ENCODE measurements around the gene PIK3CD.
"Not testable (repeated sequence)": the region's sequence is repeated elsewhere in the genome, so short reads cannot be mapped to it uniquely, and the experiment has no call there.

The PIK3CD gene

GRCh38 chr1:9654834-9655723 lies 3.5 kb downstream of the PIK3CD start:
- DNase-seq: peak; percentile 48 to 63

GRCh38 chr1:9655836-9656235 lies 4.3 kb downstream of the PIK3CD start:
- no peak for DNase-seq

- DNase-seq: peak in 1 of 2 donors; percentile 25
Measured at GRCh38 chr1:9657521-9658032, 6.0 kb downstream of the PIK3CD start.

GRCh38 chr1:9658199-9658598 lies 6.7 kb downstream of the PIK3CD start:
- DNase-seq: peak in 1 of 2 donors; percentile 23

- no peak for DNase-seq
Measured at GRCh38 chr1:9659328-9659727, 7.8 kb downstream of the PIK3CD start.

GRCh38 chr1:9663257-9663656 lies 11.7 kb downstream of the PIK3CD start:
- no peak for DNase-seq

GRCh38 chr1:9665193-9665592 lies 13.7 kb downstream of the PIK3CD start:
- no peak for DNase-seq

GRCh38 chr1:9668080-9668479 lies 16.5 kb downstream of the PIK3CD start:
- no peak for DNase-seq

GRCh38 chr1:9670085-9670484 lies 18.6 kb downstream of the PIK3CD start:
- DNase-seq: no peak

- no peak for DNase-seq
Measured at GRCh38 chr1:9671377-9672140, 20.0 kb downstream of the PIK3CD start.

GRCh38 chr1:9672444-9672843 lies 20.9 kb downstream of the PIK3CD start:
- DNase-seq: no peak

- DNase-seq: no peak
Measured at GRCh38 chr1:9675393-9675792, 23.9 kb downstream of the PIK3CD start.

GRCh38 chr1:9676128-9676527 lies 24.6 kb downstream of the PIK3CD start:
- not testable (repeated sequence) for DNase-seq

- DNase-seq: no peak
Measured at GRCh38 chr1:9676815-9677393, 25.4 kb downstream of the PIK3CD start.

- DNase-seq: no peak
Measured at GRCh38 chr1:9680091-9680490, 28.6 kb downstream of the PIK3CD start.

- no peak for DNase-seq
Measured at GRCh38 chr1:9680828-9681227, 29.3 kb downstream of the PIK3CD start.

GRCh38 chr1:9684801-9685200 lies 33.3 kb downstream of the PIK3CD start:
- DNase-seq: no peak

- DNase-seq: peak; percentile 68 to 70
Measured at GRCh38 chr1:9687120-9687873, 35.8 kb downstream of the PIK3CD start.

GRCh38 chr1:9687874-9688582 lies 36.5 kb downstream of the PIK3CD start:
- DNase-seq: no peak

GRCh38 chr1:9688599-9688998 lies 37.1 kb downstream of the PIK3CD start:
- no peak for DNase-seq

- DNase-seq: peak; percentile 86 to 89
Measured at GRCh38 chr1:9689011-9689706, 37.6 kb downstream of the PIK3CD start.

Data from stimulated activated CD4-positive, alpha-beta T cell treated with anti-CD3 and anti-CD28 coated beads, Interleukin-2, amount 100 ng/mL, for 24 hours (primary cell).